Activated T-cell treated with anti-CD3 and anti-CD28 coated beads, Interleukin-2, amount 50 U/mL, for 24 hours (primary cell): ENCODE measurements around the gene LZIC.

Source experiments
- DNase-seq: peaks from one replicate; pipeline ENCODE4 v3.0.0-alpha.2; 2020
- H3K27ac Mint-ChIP-seq: 2 replicates; pipeline ENCODE4 v1.8.0; 2020; ENCODE audit warnings: mild to moderate bottlenecking, mixed read lengths
- H3K27me3 Mint-ChIP-seq: 2 replicates; pipeline ENCODE4 v1.8.0; 2020; ENCODE audit warnings: mixed read lengths
- H3K36me3 Mint-ChIP-seq: 2 replicates; pipeline ENCODE4 v1.8.0; 2020; ENCODE audit warnings: low read depth, mixed read lengths
- H3K4me1 Mint-ChIP-seq: 2 replicates; pipeline ENCODE4 v1.8.0; 2020; ENCODE audit warnings: low read depth, mixed read lengths
- H3K4me3 Mint-ChIP-seq: 2 replicates; pipeline ENCODE4 v1.8.0; 2020; ENCODE audit warnings: mild to moderate bottlenecking, moderate library complexity, mixed read lengths
- H3K9me3 Mint-ChIP-seq: 2 replicates; pipeline ENCODE4 v1.8.0; 2020; ENCODE audit warnings: mixed read lengths

LZIC gene

DNA sequence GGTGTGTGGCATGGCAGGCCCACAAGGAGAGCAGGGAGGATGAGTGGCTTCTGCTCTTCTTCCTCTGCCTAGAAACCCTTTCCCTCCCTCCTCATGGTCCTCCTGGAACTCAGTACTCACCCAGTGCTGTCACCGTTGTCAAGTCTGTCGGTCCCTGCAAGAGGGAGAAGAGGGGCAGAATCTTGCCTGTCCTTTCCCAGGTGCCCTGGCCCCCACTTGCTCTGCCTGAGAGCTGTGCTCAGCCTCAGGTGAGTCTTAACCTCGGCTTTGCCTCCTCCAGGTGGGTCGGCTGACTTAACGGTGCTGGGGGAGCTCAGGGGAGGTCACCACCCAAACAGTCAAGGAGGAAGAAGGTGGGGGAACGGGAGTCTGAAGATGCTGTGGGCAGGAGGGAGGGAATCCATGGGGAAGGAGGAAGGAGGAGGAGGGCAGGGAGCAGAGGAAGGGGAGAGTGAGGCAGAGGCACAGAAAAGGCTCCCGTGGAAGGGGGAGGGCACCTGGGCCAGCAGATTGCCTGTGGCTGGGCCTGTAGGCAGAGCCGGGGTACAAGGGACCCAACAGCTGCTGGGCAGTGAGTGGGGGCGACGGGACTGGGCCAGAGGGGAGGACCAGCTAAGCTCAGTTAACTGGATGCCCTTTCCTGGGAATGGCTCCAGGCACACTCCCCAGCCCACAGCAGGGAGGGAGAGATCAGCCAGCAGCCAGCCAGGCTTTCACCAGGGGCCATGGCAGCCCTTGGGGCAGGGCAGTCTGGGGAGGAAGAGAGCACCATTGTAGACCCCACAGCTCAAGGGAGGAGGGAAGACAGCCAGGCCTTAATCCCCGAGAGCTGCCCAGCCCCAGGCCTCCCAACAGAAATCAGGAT is 59.4 kb downstream of the LZIC start:
- peaks cover 17% of the 10 kb centered on the region for H3K4me1 Mint-ChIP-seq
- no peak for DNase-seq
- H3K27me3 Mint-ChIP-seq, result no peaks in the 10 kb centered on the region
- H3K36me3 Mint-ChIP-seq, result no peaks in the 10 kb centered on the region
- no peaks in the 10 kb centered on the region for H3K9me3 Mint-ChIP-seq
- H3K4me3 Mint-ChIP-seq, result no peak overlapping the region
- H3K27ac Mint-ChIP-seq, result peak overlapping the region; percentile 40

DNA sequence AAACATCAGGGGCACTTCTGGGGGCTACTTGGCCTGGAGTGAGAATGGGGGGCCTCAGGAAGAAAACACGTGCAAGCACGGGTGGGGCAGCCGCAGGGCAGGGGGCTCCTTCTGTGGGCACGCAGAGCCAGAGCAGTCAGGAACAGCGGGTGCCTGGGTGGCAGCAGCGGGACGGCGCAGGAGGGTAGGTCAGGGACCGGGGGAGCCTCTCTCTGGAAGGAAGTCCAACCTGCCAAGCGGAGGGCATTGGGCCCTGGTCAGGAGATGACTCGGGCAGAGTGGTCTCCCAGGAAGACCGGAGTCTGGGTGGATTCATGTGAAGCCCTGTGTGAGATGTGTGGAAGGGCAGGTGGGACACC is 60.3 kb downstream of the LZIC start:
- H3K9me3 Mint-ChIP-seq, result no peaks in the 10 kb centered on the region
- H3K36me3 Mint-ChIP-seq, result no peaks in the 10 kb centered on the region
- no peak for DNase-seq
- peaks cover 17% of the 10 kb centered on the region for H3K4me1 Mint-ChIP-seq
- peak overlapping the region; percentile 53 for H3K27ac Mint-ChIP-seq
- no peaks in the 10 kb centered on the region for H3K27me3 Mint-ChIP-seq
- H3K4me3 Mint-ChIP-seq, result no peak overlapping the region

DNA sequence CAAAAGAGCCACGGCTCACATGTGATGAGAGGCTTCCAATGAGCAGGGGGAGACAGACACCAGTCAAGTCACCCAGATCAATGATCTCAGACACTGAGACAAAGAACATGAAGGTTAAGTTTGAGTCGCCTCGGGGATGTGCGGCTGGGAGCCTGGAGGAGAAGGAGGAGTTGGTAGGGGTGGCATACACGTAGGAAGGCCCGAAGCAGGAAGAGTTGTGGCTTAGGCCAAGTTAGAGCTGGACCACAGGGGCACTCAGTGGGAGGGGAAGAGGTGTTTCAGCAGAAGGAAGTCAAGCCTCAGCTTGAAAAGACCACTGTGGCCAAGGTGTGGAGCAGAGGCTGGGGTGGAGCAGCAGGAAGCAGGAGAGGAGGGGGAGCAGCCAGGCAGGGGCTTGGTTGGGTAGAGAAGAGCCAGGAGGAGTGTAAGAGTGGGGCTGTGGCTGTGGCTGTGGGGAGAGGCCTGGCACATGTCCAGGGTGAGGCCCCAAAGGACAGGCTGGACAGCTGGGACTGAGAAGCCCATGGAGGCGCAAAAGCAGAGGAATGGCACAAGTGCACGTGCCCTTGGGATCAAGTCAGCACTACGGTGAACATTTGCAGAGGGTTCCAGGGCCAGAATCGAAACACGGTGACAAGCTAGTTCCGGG is 60.8 kb downstream of the LZIC start:
- no peak for DNase-seq
- H3K4me3 Mint-ChIP-seq, result no peak overlapping the region
- no peaks in the 10 kb centered on the region for H3K36me3 Mint-ChIP-seq
- H3K4me1 Mint-ChIP-seq, result peaks cover 17% of the 10 kb centered on the region
- H3K9me3 Mint-ChIP-seq, result no peaks in the 10 kb centered on the region
- H3K27me3 Mint-ChIP-seq, result no peaks in the 10 kb centered on the region
- H3K27ac Mint-ChIP-seq, result peak overlapping the region; percentile 53

DNA sequence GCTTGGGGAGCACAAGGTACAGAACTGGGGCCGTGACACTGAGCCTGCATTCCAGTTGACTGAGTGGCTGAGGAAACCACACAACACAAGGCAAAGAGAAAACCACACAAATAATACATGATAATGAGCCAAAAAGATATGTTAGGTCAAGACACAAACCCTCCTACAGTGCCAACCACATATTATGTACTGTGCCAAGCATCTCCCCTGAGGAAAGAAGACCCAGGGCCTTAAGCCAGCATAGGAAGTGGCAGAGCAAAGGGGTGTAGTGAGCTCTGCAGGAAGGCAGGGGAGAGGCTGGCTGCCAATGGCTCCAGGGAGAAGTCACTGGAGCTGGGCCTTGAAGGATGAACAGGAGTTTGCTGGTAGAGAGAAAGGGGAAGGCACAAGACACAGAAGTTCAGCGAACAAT is 61.3 kb downstream of the LZIC start:
- Mint-ChIP-seq H3K9me3 (no peaks in the 10 kb centered on the region), H3K4me3 (no peak overlapping the region), H3K27ac (peak overlapping the region; percentile 53), H3K27me3 (no peaks in the 10 kb centered on the region), H3K4me1 (peaks cover 17% of the 10 kb centered on the region), H3K36me3 (no peaks in the 10 kb centered on the region)
- no peak for DNase-seq
